RWPE2 (cell line): ENCODE data around the gene NKX2-3.

ENCODE experiments used
- ATAC-seq: fragments of 200-7000 bp; cut with Tn5 transposase; 3 replicates; pipeline ENCODE4 v1.9.1; 2021; ENCODE audit warnings: low read depth
- DNase-seq: peaks from one replicate; pipeline ENCODE4 v3.0.0-alpha.2; 2020; ENCODE audit warnings: low spot score
- H3K27ac ChIP-seq: fragments of 450-650 bp; 2 replicates; pipeline ENCODE4 v1.5.1; 2017; ENCODE audit warnings: mild to moderate bottlenecking; ENCODE audit not compliant: poor library complexity, severe bottlenecking
- H3K27me3 ChIP-seq: fragments of 250-450 bp; sonication (Bioruptor Pico); 2 replicates; pipeline ENCODE4 v1.5.1; 2021; ENCODE audit warnings: mild to moderate bottlenecking, moderate library complexity; ENCODE audit not compliant: insufficient read depth, poor library complexity, severe bottlenecking
- H3K36me3 ChIP-seq: fragments of 250-450 bp; sonication (Bioruptor Pico); 2 replicates; pipeline ENCODE4 v1.5.1; 2020; ENCODE audit warnings: low read depth, mild to moderate bottlenecking, moderate library complexity
- H3K4me1 ChIP-seq: fragments of 250-450 bp; sonication (Bioruptor Pico); 2 replicates; pipeline ENCODE4 v1.5.1; 2021; ENCODE audit warnings: mild to moderate bottlenecking, moderate library complexity; ENCODE audit not compliant: insufficient read depth, poor library complexity, severe bottlenecking
- H3K4me3 ChIP-seq: fragments of 250-450 bp; sonication (Bioruptor Pico); 2 replicates; pipeline ENCODE4 v1.5.1; 2021; ENCODE audit warnings: mild to moderate bottlenecking, moderate library complexity; ENCODE audit not compliant: severe bottlenecking
- H3K9me3 ChIP-seq: fragments of 250-450 bp; sonication (Bioruptor Pico); 2 replicates; pipeline ENCODE4 v1.5.1; 2021; ENCODE audit warnings: mild to moderate bottlenecking, moderate library complexity; ENCODE audit not compliant: severe bottlenecking
- CTCF ChIP-seq: fragments of 450-650 bp; IDR thresholded peaks from one replicate; pipeline ENCODE4 v1.5.1; 2017; ENCODE audit warnings: mild to moderate bottlenecking, moderate library complexity; ENCODE audit not compliant: poor library complexity, severe bottlenecking

The NKX2-3 gene

GRCh38 chr10:99582255-99582770, 49.6 kb downstream of the NKX2-3 start:
- no peak overlapping the region for H3K4me3 ChIP-seq
- no peak overlapping the region for H3K27ac ChIP-seq
- H3K4me1 ChIP-seq = no peaks in the 10 kb centered on the region
- TF ChIP-seq CTCF = no peak
- no peaks in the 10 kb centered on the region for H3K36me3 ChIP-seq
- no peaks in the 10 kb centered on the region for H3K27me3 ChIP-seq
- no peak for ATAC-seq
- DNase-seq = no peak
- no peaks in the 10 kb centered on the region for H3K9me3 ChIP-seq

- Histone ChIP-seq H3K36me3 (no peaks in the 10 kb centered on the region), H3K4me1 (no peaks in the 10 kb centered on the region), H3K27me3 (no peaks in the 10 kb centered on the region), H3K4me3 (no peak overlapping the region), H3K27ac (no peak overlapping the region), H3K9me3 (no peaks in the 10 kb centered on the region)
- TF ChIP-seq CTCF = no peak
- no peak for DNase-seq
- no peak for ATAC-seq
Measured at GRCh38 chr10:99583687-99584086, 50.9 kb downstream of the NKX2-3 start.
